Measurements from ENCODE around the gene SF3A2.

Gene SF3A2

GRCh38 chr19:2274185-2274711 lies 37.6 kb downstream of the SF3A2 start:
- TF ChIP-seq ZFX (IDR thresholded peaks at IDR 0.05; ENCODE audit: borderline replicate concordance) (no peak), CTCF (IDR thresholded peaks at IDR 0.05) (no peak)
- peak overlapping the region; percentile 92 for H3K27ac ChIP-seq

GRCh38 chr19:2274931-2275535 lies 38.4 kb downstream of the SF3A2 start:
- TF ChIP-seq CTCF (IDR thresholded peaks at IDR 0.05), result peak; percentile 62
- no peak for TF ChIP-seq ZFX (IDR thresholded peaks at IDR 0.05; ENCODE audit: borderline replicate concordance)
- H3K27ac ChIP-seq, result peak overlapping the region; percentile 17; the same call in 1 of the 2 replicates

GRCh38 chr19:2275588-2276428 lies 39.2 kb downstream of the SF3A2 start:
- TF ChIP-seq CTCF (IDR thresholded peaks at IDR 0.05) (no peak), ZFX (IDR thresholded peaks at IDR 0.05; ENCODE audit: borderline replicate concordance) (no peak)
- H3K27ac ChIP-seq, result peak overlapping the region; percentile 17; the same call in 1 of the 2 replicates

GRCh38 chr19:2276429-2276986 lies 39.9 kb downstream of the SF3A2 start:
- TF ChIP-seq CTCF (IDR thresholded peaks at IDR 0.05), result no peak
- TF ChIP-seq ZFX (IDR thresholded peaks at IDR 0.05; ENCODE audit: borderline replicate concordance), result no peak

GRCh38 chr19:2277138-2277537 lies 40.5 kb downstream of the SF3A2 start:
- no peak overlapping the region for H3K27ac ChIP-seq
- no peak for TF ChIP-seq ZFX (IDR thresholded peaks at IDR 0.05; ENCODE audit: borderline replicate concordance)
- no peak for TF ChIP-seq CTCF (IDR thresholded peaks at IDR 0.05)

More at GRCh38 chr19:2276429-2276986, 39.9 kb downstream of the SF3A2 start:
- H3K27ac ChIP-seq, result no peak overlapping the region

- TF ChIP-seq ZFX (IDR thresholded peaks at IDR 0.05; ENCODE audit: borderline replicate concordance) (no peak), CTCF (IDR thresholded peaks at IDR 0.05) (no peak)
- H3K27ac ChIP-seq, result no peak overlapping the region
Observed at GRCh38 chr19:2278459-2279158, 42.0 kb downstream of the SF3A2 start.
